WTC11 (cell line): ENCODE data around the gene SHOC1. TPM values are rescaled to one million over a fixed set of nuclear protein-coding genes. Genes with fewer than 3 reads are reported as not detected.

ENCODE experiments used
- ATAC-seq: fragments of 200-7000 bp; cut with Tn5 transposase; 2 replicates; pipeline ENCODE4 v1.10.0; 2021; ENCODE audit warnings: mild to moderate bottlenecking, moderate library complexity
- CTCF ChIA-PET: fragments of 300-600 bp; sonication (Branson Sonifier 250); formaldehyde crosslinking; loops from one replicate; lab custom pipeline; 2021; ENCODE audit warnings: antibody characterized with exemption; lab: Charles Lee
- POLR2A ChIA-PET: fragments of 350-600 bp; sonication (Branson Sonifier 250); formaldehyde crosslinking; loops from one replicate; lab custom pipeline; 2021; ENCODE audit warnings: antibody characterized with exemption; lab: Charles Lee
- DNase-seq: peaks from one replicate; pipeline ENCODE4 v3.0.0; 2021; ENCODE audit warnings: low spot score
- H3K27ac Mint-ChIP-seq: 2 replicates; pipeline ENCODE4 v1.8.0; 2021; ENCODE audit warnings: mixed read lengths
- H3K27me3 Mint-ChIP-seq: 2 replicates; pipeline ENCODE4 v1.8.0; 2021; ENCODE audit warnings: low read depth, mild to moderate bottlenecking, moderate library complexity, mixed read lengths
- H3K36me3 Mint-ChIP-seq: 2 replicates; pipeline ENCODE4 v1.8.0; 2021; ENCODE audit warnings: mixed read lengths
- H3K4me1 Mint-ChIP-seq: 2 replicates; pipeline ENCODE4 v1.8.0; 2022; ENCODE audit warnings: mixed read lengths
- H3K4me3 Mint-ChIP-seq: 2 replicates; pipeline ENCODE4 v1.8.0; 2021; ENCODE audit warnings: mild to moderate bottlenecking, moderate library complexity, mixed read lengths
- H3K9me3 Mint-ChIP-seq: 2 replicates; pipeline ENCODE4 v1.8.0; 2021; ENCODE audit warnings: mixed read lengths
- CREB1 ChIP-seq: sonication (generic); formaldehyde crosslinking; IDR thresholded peaks from 2 replicates; pipeline ENCODE4 v1.8.0; 2023; ENCODE audit warnings: mild to moderate bottlenecking, missing genetic modification reagents
- CREM ChIP-seq: sonication (generic); formaldehyde crosslinking; IDR thresholded peaks from 2 replicates; pipeline ENCODE4 v1.8.1; 2022; ENCODE audit warnings: mild to moderate bottlenecking, missing genetic modification reagents, moderate library complexity
- ELF4 ChIP-seq: sonication (generic); formaldehyde crosslinking; IDR thresholded peaks from 2 replicates; pipeline ENCODE4 v1.8.1; 2022; ENCODE audit warnings: low read depth, mild to moderate bottlenecking, moderate library complexity, missing genetic modification reagents
- FOXJ3 ChIP-seq: sonication (generic); formaldehyde crosslinking; IDR thresholded peaks from 2 replicates; pipeline ENCODE4 v1.9.0; 2021; ENCODE audit warnings: missing genetic modification reagents, mild to moderate bottlenecking, borderline replicate concordance
- GABPB1 ChIP-seq: sonication (generic); formaldehyde crosslinking; IDR thresholded peaks from 2 replicates; pipeline ENCODE4 v1.8.1; 2023; ENCODE audit warnings: mild to moderate bottlenecking, missing genetic modification reagents
- GTF2I ChIP-seq: fragments of 250-450 bp; sonication (Bioruptor Pico); conservative IDR thresholded peaks from 2 replicates; pipeline ENCODE4 v1.4.0; 2021; ENCODE audit warnings: mild to moderate bottlenecking
- IRF2 ChIP-seq: sonication (generic); formaldehyde crosslinking; IDR thresholded peaks from 2 replicates; pipeline ENCODE4 v1.8.0; 2022; ENCODE audit warnings: low read depth, missing genetic modification reagents, borderline replicate concordance
- JAZF1 ChIP-seq: fragments of 250-450 bp; sonication (Bioruptor Pico); IDR thresholded peaks from 2 replicates; pipeline ENCODE4 v1.9.0; 2021; ENCODE audit warnings: moderate library complexity, mild to moderate bottlenecking, inconsistent platforms
- MXD4 ChIP-seq: fragments of 250-450 bp; sonication (Bioruptor Pico); IDR thresholded peaks from 2 replicates; pipeline ENCODE4 v1.8.0; 2021; ENCODE audit warnings: mild to moderate bottlenecking, moderate library complexity, borderline replicate concordance
- NFYB ChIP-seq: sonication (generic); formaldehyde crosslinking; conservative IDR thresholded peaks from 2 replicates; pipeline ENCODE4 v1.8.0; 2022; ENCODE audit warnings: low read depth, missing genetic modification reagents
- NR1H2 ChIP-seq: sonication (generic); formaldehyde crosslinking; IDR thresholded peaks from 2 replicates; pipeline ENCODE4 v1.9.0; 2021; ENCODE audit warnings: mild to moderate bottlenecking, moderate library complexity, missing genetic modification reagents
- NR2C2 ChIP-seq: sonication (generic); formaldehyde crosslinking; IDR thresholded peaks from 2 replicates; pipeline ENCODE4 v1.8.0; 2022; ENCODE audit warnings: mild to moderate bottlenecking, missing genetic modification reagents
- PRRX2 ChIP-seq: fragments of 250-450 bp; sonication (Bioruptor Pico); IDR thresholded peaks from 2 replicates; pipeline ENCODE4 v1.8.0; 2021; ENCODE audit warnings: mild to moderate bottlenecking
- SOX15 ChIP-seq: fragments of 250-450 bp; sonication (Bioruptor Pico); IDR thresholded peaks from 2 replicates; pipeline ENCODE4 v1.9.0; 2021; ENCODE audit warnings: mild to moderate bottlenecking
- ZBTB21 ChIP-seq: sonication (generic); formaldehyde crosslinking; IDR thresholded peaks from 2 replicates; pipeline ENCODE4 v1.8.1; 2023; ENCODE audit warnings: mild to moderate bottlenecking, missing genetic modification reagents, borderline replicate concordance
- ZNF219 ChIP-seq: sonication (generic); formaldehyde crosslinking; IDR thresholded peaks from 2 replicates; pipeline ENCODE4 v1.8.0; 2023; ENCODE audit warnings: missing genetic modification reagents, mild to moderate bottlenecking, borderline replicate concordance
- ZNF396 ChIP-seq: fragments of 250-450 bp; sonication (Bioruptor Pico); IDR thresholded peaks from 2 replicates; pipeline ENCODE4 v1.8.0; 2021; ENCODE audit warnings: mild to moderate bottlenecking, moderate library complexity, borderline replicate concordance
- ZNF671 ChIP-seq: fragments of 250-450 bp; sonication (Bioruptor Pico); IDR thresholded peaks from 2 replicates; pipeline ENCODE4 v1.8.0; 2021; ENCODE audit warnings: mild to moderate bottlenecking
- total RNA-seq: library from RNA; stranded (reverse); gene quantifications from 3 replicates; pipeline ENCODE4 v1.2.3, GENCODE V29; 2021
- TF ChIP-seq, protein P1 (sequence below): sonication (generic); formaldehyde crosslinking; IDR thresholded peaks from 2 replicates; pipeline ENCODE4 v1.8.1; 2022; ENCODE audit warnings: mild to moderate bottlenecking, missing genetic modification reagents, moderate library complexity, borderline replicate concordance
- TF ChIP-seq, protein P2 (sequence below): sonication (generic); formaldehyde crosslinking; IDR thresholded peaks from 2 replicates; pipeline ENCODE4 v1.8.1; 2023; ENCODE audit warnings: mild to moderate bottlenecking, missing genetic modification reagents
- TF ChIP-seq, protein P3 (sequence below): sonication (generic); formaldehyde crosslinking; IDR thresholded peaks from 2 replicates; pipeline ENCODE4 v1.8.0; 2022; ENCODE audit warnings: mild to moderate bottlenecking, missing genetic modification reagents
- TF ChIP-seq, protein P4 (sequence below): fragments of 250-450 bp; sonication (Bioruptor Pico); IDR thresholded peaks from 2 replicates; pipeline ENCODE4 v1.9.0; 2021; ENCODE audit warnings: moderate library complexity, mild to moderate bottlenecking, inconsistent platforms, borderline replicate concordance
- TF ChIP-seq, protein P5 (sequence below): sonication (generic); formaldehyde crosslinking; IDR thresholded peaks from 2 replicates; pipeline ENCODE4 v1.8.1; 2022; ENCODE audit warnings: low read depth, missing genetic modification reagents, borderline replicate concordance
- TF ChIP-seq, protein P6 (sequence below): fragments of 250-450 bp; sonication (Bioruptor Pico); IDR thresholded peaks from 2 replicates; pipeline ENCODE4 v1.9.0; 2021; ENCODE audit warnings: mild to moderate bottlenecking
- TF ChIP-seq, protein P7 (sequence below): fragments of 250-450 bp; sonication (Bioruptor Pico); IDR thresholded peaks from 2 replicates; pipeline ENCODE4 v2.1.2; 2022; ENCODE audit warnings: mild to moderate bottlenecking, moderate library complexity

Gene SHOC1
- total RNA-seq, 1 experiment from 2014 or later, result not detected

DNA sequence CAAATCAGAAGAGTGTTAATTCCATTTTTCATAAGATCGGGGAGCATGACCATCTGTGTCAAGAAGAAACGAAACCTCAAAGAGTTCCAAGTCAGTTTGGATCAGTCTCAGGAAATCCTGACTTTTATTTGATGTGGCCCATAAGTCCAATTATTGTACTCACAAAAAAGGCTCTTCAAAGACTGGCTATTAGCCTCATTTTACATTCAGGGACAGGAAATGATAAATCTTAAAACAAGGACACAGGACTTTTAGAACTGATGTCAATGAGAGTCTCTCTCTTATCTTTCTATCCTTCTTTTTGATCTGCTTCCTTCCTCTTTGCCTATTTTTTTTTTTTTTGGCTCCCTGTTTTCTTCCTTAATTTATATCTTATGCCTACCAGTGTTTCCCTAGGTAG lies 43.7 kb upstream of the SHOC1 start:
- CTCF ChIA-PET, result no interaction called here

DNA sequence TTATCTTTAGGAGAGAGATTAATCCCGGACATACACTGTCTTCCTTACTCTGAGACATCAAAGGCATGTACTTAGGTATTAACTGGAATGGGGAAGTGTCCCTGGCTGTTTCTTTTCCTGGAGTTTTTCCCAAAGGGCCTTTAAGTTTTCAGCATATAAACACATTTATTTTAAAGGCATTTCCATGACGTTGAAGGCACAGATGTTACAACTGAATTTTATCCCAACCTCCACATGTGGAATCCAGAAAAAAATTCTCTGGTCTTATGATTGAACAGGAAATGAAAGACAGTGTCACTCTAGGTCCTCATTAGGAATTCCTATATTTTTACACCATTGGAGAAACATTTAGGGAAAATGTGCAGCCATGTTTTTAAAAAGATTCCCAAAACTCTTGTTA lies 41.6 kb upstream of the SHOC1 start:
- no peak overlapping the region for H3K4me3 Mint-ChIP-seq
- H3K27me3 Mint-ChIP-seq, result no peaks in the 10 kb centered on the region
- no peaks in the 10 kb centered on the region for H3K9me3 Mint-ChIP-seq
- ATAC-seq (no peak), DNase-seq (no peak)
- H3K27ac Mint-ChIP-seq, result no peak overlapping the region
- H3K4me1 Mint-ChIP-seq, result no peaks in the 10 kb centered on the region
- CTCF ChIA-PET, result no interaction called here
- no peaks in the 10 kb centered on the region for H3K36me3 Mint-ChIP-seq
- POLR2A ChIA-PET, result no interaction called here
- TF ChIP-seq ZNF219 (CRISPR knock-in tag), result no peak
- TF ChIP-seq, protein P1, sequence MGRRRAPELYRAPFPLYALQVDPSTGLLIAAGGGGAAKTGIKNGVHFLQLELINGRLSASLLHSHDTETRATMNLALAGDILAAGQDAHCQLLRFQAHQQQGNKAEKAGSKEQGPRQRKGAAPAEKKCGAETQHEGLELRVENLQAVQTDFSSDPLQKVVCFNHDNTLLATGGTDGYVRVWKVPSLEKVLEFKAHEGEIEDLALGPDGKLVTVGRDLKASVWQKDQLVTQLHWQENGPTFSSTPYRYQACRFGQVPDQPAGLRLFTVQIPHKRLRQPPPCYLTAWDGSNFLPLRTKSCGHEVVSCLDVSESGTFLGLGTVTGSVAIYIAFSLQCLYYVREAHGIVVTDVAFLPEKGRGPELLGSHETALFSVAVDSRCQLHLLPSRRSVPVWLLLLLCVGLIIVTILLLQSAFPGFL, result no peak
- TF ChIP-seq, protein P2, sequence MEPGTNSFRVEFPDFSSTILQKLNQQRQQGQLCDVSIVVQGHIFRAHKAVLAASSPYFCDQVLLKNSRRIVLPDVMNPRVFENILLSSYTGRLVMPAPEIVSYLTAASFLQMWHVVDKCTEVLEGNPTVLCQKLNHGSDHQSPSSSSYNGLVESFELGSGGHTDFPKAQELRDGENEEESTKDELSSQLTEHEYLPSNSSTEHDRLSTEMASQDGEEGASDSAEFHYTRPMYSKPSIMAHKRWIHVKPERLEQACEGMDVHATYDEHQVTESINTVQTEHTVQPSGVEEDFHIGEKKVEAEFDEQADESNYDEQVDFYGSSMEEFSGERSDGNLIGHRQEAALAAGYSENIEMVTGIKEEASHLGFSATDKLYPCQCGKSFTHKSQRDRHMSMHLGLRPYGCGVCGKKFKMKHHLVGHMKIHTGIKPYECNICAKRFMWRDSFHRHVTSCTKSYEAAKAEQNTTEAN (CRISPR knock-in tag), result no peak
- TF ChIP-seq ZNF671, result no peak
- TF ChIP-seq SOX15 (CRISPR knock-in tag), result no peak
- no peak for TF ChIP-seq ZNF396 (CRISPR knock-in tag)
- TF ChIP-seq CREB1 (CRISPR knock-in tag), result no peak
- no peak for TF ChIP-seq JAZF1 (CRISPR knock-in tag)
- TF ChIP-seq GABPB1, result no peak
- TF ChIP-seq, protein P3, sequence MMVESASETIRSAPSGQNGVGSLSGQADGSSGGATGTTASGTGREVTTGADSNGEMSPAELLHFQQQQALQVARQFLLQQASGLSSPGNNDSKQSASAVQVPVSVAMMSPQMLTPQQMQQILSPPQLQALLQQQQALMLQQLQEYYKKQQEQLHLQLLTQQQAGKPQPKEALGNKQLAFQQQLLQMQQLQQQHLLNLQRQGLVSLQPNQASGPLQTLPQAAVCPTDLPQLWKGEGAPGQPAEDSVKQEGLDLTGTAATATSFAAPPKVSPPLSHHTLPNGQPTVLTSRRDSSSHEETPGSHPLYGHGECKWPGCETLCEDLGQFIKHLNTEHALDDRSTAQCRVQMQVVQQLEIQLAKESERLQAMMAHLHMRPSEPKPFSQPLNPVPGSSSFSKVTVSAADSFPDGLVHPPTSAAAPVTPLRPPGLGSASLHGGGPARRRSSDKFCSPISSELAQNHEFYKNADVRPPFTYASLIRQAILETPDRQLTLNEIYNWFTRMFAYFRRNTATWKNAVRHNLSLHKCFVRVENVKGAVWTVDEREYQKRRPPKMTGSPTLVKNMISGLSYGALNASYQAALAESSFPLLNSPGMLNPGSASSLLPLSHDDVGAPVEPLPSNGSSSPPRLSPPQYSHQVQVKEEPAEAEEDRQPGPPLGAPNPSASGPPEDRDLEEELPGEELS (CRISPR knock-in tag), result no peak
- no peak for TF ChIP-seq CREM (CRISPR knock-in tag)
- TF ChIP-seq, protein P4, sequence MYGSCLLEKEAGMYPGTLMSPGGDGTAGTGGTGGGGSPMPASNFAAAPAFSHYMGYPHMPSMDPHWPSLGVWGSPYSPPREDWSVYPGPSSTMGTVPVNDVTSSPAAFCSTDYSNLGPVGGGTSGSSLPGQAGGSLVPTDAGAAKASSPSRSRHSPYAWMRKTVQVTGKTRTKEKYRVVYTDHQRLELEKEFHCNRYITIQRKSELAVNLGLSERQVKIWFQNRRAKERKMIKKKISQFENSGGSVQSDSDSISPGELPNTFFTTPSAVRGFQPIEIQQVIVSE (CRISPR knock-in tag), result no peak
- TF ChIP-seq, protein P5, sequence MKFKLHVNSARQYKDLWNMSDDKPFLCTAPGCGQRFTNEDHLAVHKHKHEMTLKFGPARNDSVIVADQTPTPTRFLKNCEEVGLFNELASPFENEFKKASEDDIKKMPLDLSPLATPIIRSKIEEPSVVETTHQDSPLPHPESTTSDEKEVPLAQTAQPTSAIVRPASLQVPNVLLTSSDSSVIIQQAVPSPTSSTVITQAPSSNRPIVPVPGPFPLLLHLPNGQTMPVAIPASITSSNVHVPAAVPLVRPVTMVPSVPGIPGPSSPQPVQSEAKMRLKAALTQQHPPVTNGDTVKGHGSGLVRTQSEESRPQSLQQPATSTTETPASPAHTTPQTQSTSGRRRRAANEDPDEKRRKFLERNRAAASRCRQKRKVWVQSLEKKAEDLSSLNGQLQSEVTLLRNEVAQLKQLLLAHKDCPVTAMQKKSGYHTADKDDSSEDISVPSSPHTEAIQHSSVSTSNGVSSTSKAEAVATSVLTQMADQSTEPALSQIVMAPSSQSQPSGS (CRISPR knock-in tag), result no peak
- TF ChIP-seq IRF2 (CRISPR knock-in tag), result no peak
- TF ChIP-seq, protein P6, sequence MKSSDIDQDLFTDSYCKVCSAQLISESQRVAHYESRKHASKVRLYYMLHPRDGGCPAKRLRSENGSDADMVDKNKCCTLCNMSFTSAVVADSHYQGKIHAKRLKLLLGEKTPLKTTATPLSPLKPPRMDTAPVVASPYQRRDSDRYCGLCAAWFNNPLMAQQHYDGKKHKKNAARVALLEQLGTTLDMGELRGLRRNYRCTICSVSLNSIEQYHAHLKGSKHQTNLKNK (CRISPR knock-in tag), result no peak
- TF ChIP-seq GTF2I (CRISPR knock-in tag), result no peak
- TF ChIP-seq ELF4, result no peak

More for the DNA sequence above, 43.7 kb upstream of the SHOC1 start:
- Mint-ChIP-seq H3K27ac (no peak overlapping the region), H3K36me3 (no peaks in the 10 kb centered on the region)
- no peak for TF ChIP-seq GABPB1
- no peak for TF ChIP-seq NFYB
- no peak for TF ChIP-seq SOX15 (CRISPR knock-in tag)
- no peak for TF ChIP-seq PRRX2
- TF ChIP-seq MXD4 (CRISPR knock-in tag), result no peak
- TF ChIP-seq NR1H2 (CRISPR knock-in tag), result no peak
- TF ChIP-seq ZBTB21, result no peak
- TF ChIP-seq, protein P7, sequence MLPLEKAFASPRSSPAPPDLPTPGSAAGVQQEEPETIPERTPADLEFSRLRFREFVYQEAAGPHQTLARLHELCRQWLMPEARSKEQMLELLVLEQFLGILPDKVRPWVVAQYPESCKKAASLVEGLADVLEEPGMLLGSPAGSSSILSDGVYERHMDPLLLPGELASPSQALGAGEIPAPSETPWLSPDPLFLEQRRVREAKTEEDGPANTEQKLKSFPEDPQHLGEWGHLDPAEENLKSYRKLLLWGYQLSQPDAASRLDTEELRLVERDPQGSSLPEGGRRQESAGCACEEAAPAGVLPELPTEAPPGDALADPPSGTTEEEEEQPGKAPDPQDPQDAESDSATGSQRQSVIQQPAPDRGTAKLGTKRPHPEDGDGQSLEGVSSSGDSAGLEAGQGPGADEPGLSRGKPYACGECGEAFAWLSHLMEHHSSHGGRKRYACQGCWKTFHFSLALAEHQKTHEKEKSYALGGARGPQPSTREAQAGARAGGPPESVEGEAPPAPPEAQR (CRISPR knock-in tag), result no peak
- TF ChIP-seq CREM (CRISPR knock-in tag), result no peak
- no peak for TF ChIP-seq FOXJ3 (CRISPR knock-in tag)
- TF ChIP-seq, protein P5 (CRISPR knock-in tag), result no peak
- no peak for TF ChIP-seq ZNF219 (CRISPR knock-in tag)
- no peak for TF ChIP-seq JAZF1 (CRISPR knock-in tag)
- no peak for TF ChIP-seq NR2C2 (CRISPR knock-in tag)
- TF ChIP-seq, protein P6 (CRISPR knock-in tag), result no peak
- TF ChIP-seq IRF2 (CRISPR knock-in tag), result no peak
- TF ChIP-seq, all 79 proteins: peak for 0
- DNase-seq, result no peak
- Mint-ChIP-seq H3K9me3 (no peaks in the 10 kb centered on the region), H3K27me3 (no peaks in the 10 kb centered on the region), H3K4me1 (no peaks in the 10 kb centered on the region), H3K4me3 (no peak overlapping the region)
- POLR2A ChIA-PET, result no interaction called here
- ATAC-seq, result no peak
